H9 (cell line): Measurements from ENCODE around the gene BCL7B. TPM values are rescaled to one million over a fixed set of nuclear protein-coding genes. Genes with fewer than 3 reads are reported as not detected.
A peak's percentile ranks its signal among the peaks of the same experiment; 100 is the strongest.

Source experiments
- DNase-seq: peaks from one replicate; pipeline ENCODE4 v3.0.0-alpha.2; 2017
- H2AFZ ChIP-seq: one replicate; pipeline ENCODE4 v1.6.1; 2013; ENCODE audit warnings: mild to moderate bottlenecking, low read length, control low read depth, moderate library complexity
- H2AK5ac ChIP-seq: 2 replicates; pipeline ENCODE4 v1.6.1; 2013; ENCODE audit warnings: low read length, control low read depth, mixed read lengths; ENCODE audit not compliant: insufficient read length
- H2BK120ac ChIP-seq: one replicate; pipeline ENCODE4 v1.6.1; 2013; ENCODE audit warnings: low read depth, mild to moderate bottlenecking, low read length, control low read depth, inconsistent platforms; ENCODE audit not compliant: poor library complexity, severe bottlenecking
- H2BK12ac ChIP-seq: 2 replicates; pipeline ENCODE4 v1.6.1; 2013; ENCODE audit warnings: low read length, control low read depth, mixed read lengths, low read depth; ENCODE audit not compliant: insufficient read length
- H2BK15ac ChIP-seq: 2 replicates; pipeline ENCODE4 v1.6.1; 2013; ENCODE audit warnings: low read depth, low read length, control low read depth
- H2BK20ac ChIP-seq: one replicate; pipeline ENCODE4 v1.6.1; 2013; ENCODE audit warnings: low read depth, mild to moderate bottlenecking, low read length, control low read depth, inconsistent platforms; ENCODE audit not compliant: poor library complexity, severe bottlenecking
- H2BK5ac ChIP-seq: 2 replicates; pipeline ENCODE4 v1.6.1; 2013; ENCODE audit warnings: low read length, control low read depth, mixed read lengths; ENCODE audit not compliant: insufficient read length
- H3K14ac ChIP-seq: 2 replicates; pipeline ENCODE4 v1.6.1; 2013; ENCODE audit warnings: low read length, control low read depth; ENCODE audit not compliant: insufficient read depth
- H3K18ac ChIP-seq: 2 replicates; pipeline ENCODE4 v1.6.1; 2013; ENCODE audit warnings: low read depth, mild to moderate bottlenecking, mixed read lengths, low read length, control low read depth; ENCODE audit not compliant: insufficient read length
- H3K23ac ChIP-seq: 2 replicates; pipeline ENCODE4 v1.6.1; 2013; ENCODE audit warnings: low read length, control low read depth, mixed read lengths, low read depth; ENCODE audit not compliant: insufficient read length
- H3K23me2 ChIP-seq: 2 replicates; pipeline ENCODE4 v1.6.1; 2013; ENCODE audit warnings: low read depth, mild to moderate bottlenecking, mixed read lengths, low read length, control low read depth; ENCODE audit not compliant: insufficient read length, poor library complexity, severe bottlenecking
- H3K27ac ChIP-seq: 2 replicates; pipeline ENCODE4 v1.5.1; 2013; ENCODE audit warnings: low read length, control low read depth, mixed read lengths, low read depth; ENCODE audit not compliant: insufficient read length
- H3K27me3 ChIP-seq: 2 replicates; pipeline ENCODE4 v1.6.1; 2013; ENCODE audit warnings: low read length, control low read depth, inconsistent platforms; ENCODE audit not compliant: insufficient read depth
- H3K4ac ChIP-seq: 2 replicates; pipeline ENCODE4 v1.6.1; 2013; ENCODE audit warnings: low read depth, mild to moderate bottlenecking, control low read depth, inconsistent platforms, low read length, moderate library complexity
- H3K4me1 ChIP-seq: 2 replicates; pipeline ENCODE4 v1.6.1; 2013; ENCODE audit warnings: low read length, control low read depth, inconsistent platforms; ENCODE audit not compliant: insufficient read depth
- H3K4me2 ChIP-seq: 2 replicates; pipeline ENCODE4 v1.6.1; 2013; ENCODE audit warnings: low read length, control low read depth, mixed read lengths; ENCODE audit not compliant: insufficient read length, insufficient read depth
- H3K56ac ChIP-seq: 2 replicates; pipeline ENCODE4 v1.6.1; 2013; ENCODE audit warnings: low read depth, mild to moderate bottlenecking, mixed read lengths, low read length, control low read depth; ENCODE audit not compliant: insufficient read length
- H3K79me1 ChIP-seq: 2 replicates; pipeline ENCODE4 v1.6.1; 2013; ENCODE audit warnings: low read depth, mild to moderate bottlenecking, moderate library complexity, low read length, control low read depth, inconsistent platforms; ENCODE audit not compliant: insufficient read depth, poor library complexity, severe bottlenecking
- H3K79me2 ChIP-seq: 2 replicates; pipeline ENCODE4 v1.6.1; 2013; ENCODE audit warnings: low read length, control low read depth, inconsistent platforms; ENCODE audit not compliant: insufficient read depth
- H3K9ac ChIP-seq: 2 replicates; pipeline ENCODE4 v1.6.1; 2013; ENCODE audit warnings: low read length, control low read depth, mixed read lengths; ENCODE audit not compliant: insufficient read length; ENCODE audit errors: extremely low read depth
- H3K9me3 ChIP-seq: one replicate; pipeline ENCODE4 v1.6.1; 2013; ENCODE audit warnings: low read depth, low read length, inconsistent platforms; ENCODE audit not compliant: control insufficient read depth
- H3T11ph ChIP-seq: one replicate; pipeline ENCODE4 v1.6.1; 2013; ENCODE audit warnings: mild to moderate bottlenecking, low read length, control low read depth, inconsistent platforms
- H4K20me1 ChIP-seq: one replicate; pipeline ENCODE4 v1.6.1; 2013; ENCODE audit not compliant: control insufficient read depth, insufficient read length, insufficient read depth
- H4K5ac ChIP-seq: 2 replicates; pipeline ENCODE4 v1.6.1; 2013; ENCODE audit warnings: low read depth, mild to moderate bottlenecking, mixed read lengths, low read length, control low read depth; ENCODE audit not compliant: insufficient read length
- H4K8ac ChIP-seq: replicated peaks from 2 replicates; pipeline ENCODE4 v1.6.1; 2013; ENCODE audit warnings: low read length, control low read depth, mixed read lengths, low read depth; ENCODE audit not compliant: insufficient read length
- H4K91ac ChIP-seq: 2 replicates; pipeline ENCODE4 v1.6.1; 2013; ENCODE audit warnings: low read depth, mild to moderate bottlenecking, moderate library complexity, mixed read lengths, low read length, control low read depth; ENCODE audit not compliant: insufficient read length
- H3K27ac Mint-ChIP-seq, 3 experiments: 2 replicates in 2 of 3; 3 replicates in 1 of 3; pipeline ENCODE4 v1.8.0; 2020 to 2021; ENCODE audit warnings: mixed read lengths in 3 of 3, mild to moderate bottlenecking in 1 of 3, moderate library complexity in 1 of 3
- H3K27me3 Mint-ChIP-seq: 2 replicates; pipeline ENCODE4 v1.8.0; 2021; ENCODE audit warnings: low read depth, mild to moderate bottlenecking, moderate library complexity, mixed read lengths
- H3K36me3 Mint-ChIP-seq, 3 experiments: 2 replicates in 2 of 3; 3 replicates in 1 of 3; pipeline ENCODE4 v1.8.0; 2020 to 2021; ENCODE audit warnings: low read depth in 3 of 3, mixed read lengths in 3 of 3; ENCODE audit not compliant: insufficient read depth in 1 of 3
- H3K4me1 Mint-ChIP-seq, 2 experiments: 2 replicates each; pipeline ENCODE4 v1.8.0; 2020; ENCODE audit warnings: mixed read lengths in 2 of 2
- H3K4me3 Mint-ChIP-seq, 2 experiments: 2 replicates in 1 of 2; 3 replicates in 1 of 2; pipeline ENCODE4 v1.8.0; 2020 to 2021; ENCODE audit warnings: mild to moderate bottlenecking in 2 of 2, mixed read lengths in 2 of 2, moderate library complexity in 1 of 2
- H3K9me3 Mint-ChIP-seq, 2 experiments: 2 replicates in 1 of 2; 3 replicates in 1 of 2; pipeline ENCODE4 v1.8.0; 2020; ENCODE audit warnings: mild to moderate bottlenecking in 2 of 2, mixed read lengths in 2 of 2, moderate library complexity in 1 of 2
- CTCF ChIP-seq: fragments of 200-600 bp; sonication (generic); conservative IDR thresholded peaks from 3 replicates; pipeline ENCODE4 v1.8.0; 2021; ENCODE audit warnings: antibody characterized with exemption, mild to moderate bottlenecking
- WGBS: extraction: QIAGEN DNeasy Blood & Tissue Kit; methylation state at CpG from one replicate; pipeline ENCODE4 v1.1.7; 2013; ENCODE audit warnings: missing lambda C conversion rate, low lambda C conversion rate, mixed read lengths; ENCODE audit not compliant: insufficient read length; ENCODE audit errors: extremely low coverage; 5-methylcytosine and 5-hydroxymethylcytosine counted together
- total RNA-seq: library from RNA; stranded (reverse); gene quantifications from 2 replicates; pipeline ENCODE4 v1.2.1, GENCODE V29; 2021

The BCL7B gene
- total RNA-seq, 1 experiment from 2014 or later: 48.9 TPM

- H4K20me1 ChIP-seq: no peaks in the 10 kb centered on the region
- no peak overlapping the region for H2BK5ac ChIP-seq
- no peak overlapping the region for H4K8ac ChIP-seq
- peaks cover 8 to 12% of the 10 kb centered on the region in 2 experiments for H3K4me1 Mint-ChIP-seq
- H3K4me1 ChIP-seq: no peaks in the 10 kb centered on the region
- H3K9me3 Mint-ChIP-seq: peaks cover 3 to 4% of the 10 kb centered on the region in 2 experiments; a peak in 3 of 5 replicates
- H2BK20ac ChIP-seq: no peak overlapping the region
- peaks cover 5% of the 10 kb centered on the region; the same call in 1 of the 2 replicates for H3K79me2 ChIP-seq
- WGBS: no CpG with 5 or more reads among the region's 28 CpGs
- H2AFZ ChIP-seq: no peak overlapping the region
- H3K9me3 ChIP-seq: no peaks in the 10 kb centered on the region
- H3K56ac ChIP-seq: no peak overlapping the region
- no peak overlapping the region for H2BK12ac ChIP-seq
- peak overlapping the region; percentile 5 to 81 (median 73); a peak in 4 of 7 replicates for H3K27ac Mint-ChIP-seq
- H3K9ac ChIP-seq: peak overlapping the region; percentile 12
- no peak for DNase-seq
- H3K27me3 ChIP-seq: 0 out of 2 replicates have a peak, but pooled peaks cover 3% of the 10 kb centered on the region
- H3K36me3 Mint-ChIP-seq: peaks cover 4 to 22% (median 10%) of the 10 kb centered on the region in 3 experiments; a peak in 6 of 7 replicates
- no peak overlapping the region for H3K4ac ChIP-seq
- H3K18ac ChIP-seq: no peak overlapping the region
- H3K27ac ChIP-seq: no peak overlapping the region
- no peak overlapping the region for H2BK120ac ChIP-seq
- no peak overlapping the region for H2AK5ac ChIP-seq
- no peak for TF ChIP-seq CTCF
- peaks cover 24% of the 10 kb centered on the region for H3K27me3 Mint-ChIP-seq
- H2BK15ac ChIP-seq: no peak overlapping the region
- H3K79me1 ChIP-seq: no peaks in the 10 kb centered on the region
- no peak overlapping the region for H4K91ac ChIP-seq
- no peak overlapping the region for H3T11ph ChIP-seq
- peak overlapping the region; percentile 78 for H3K4me2 ChIP-seq
- no peak overlapping the region for H3K14ac ChIP-seq
- H3K23me2 ChIP-seq: peaks cover 6% of the 10 kb centered on the region
- peak overlapping the region; percentile 83 to 87 for H3K4me3 Mint-ChIP-seq
- no peak overlapping the region for H3K23ac ChIP-seq
- no peak overlapping the region for H4K5ac ChIP-seq
Measured at GRCh38 chr7:73556208-73557107, 1.0 kb downstream of the BCL7B start.
